CMK (cell line): ENCODE results near the gene PRAME.
"Not testable (repeated sequence)": the region's sequence is repeated elsewhere in the genome, so short reads cannot be mapped to it uniquely, and the experiment has no call there.

Experiments
- DNase-seq: peaks from one replicate; pipeline ENCODE4 v3.0.0-alpha.2; 2010; ENCODE audit warnings: low read depth

Gene PRAME

DNA sequence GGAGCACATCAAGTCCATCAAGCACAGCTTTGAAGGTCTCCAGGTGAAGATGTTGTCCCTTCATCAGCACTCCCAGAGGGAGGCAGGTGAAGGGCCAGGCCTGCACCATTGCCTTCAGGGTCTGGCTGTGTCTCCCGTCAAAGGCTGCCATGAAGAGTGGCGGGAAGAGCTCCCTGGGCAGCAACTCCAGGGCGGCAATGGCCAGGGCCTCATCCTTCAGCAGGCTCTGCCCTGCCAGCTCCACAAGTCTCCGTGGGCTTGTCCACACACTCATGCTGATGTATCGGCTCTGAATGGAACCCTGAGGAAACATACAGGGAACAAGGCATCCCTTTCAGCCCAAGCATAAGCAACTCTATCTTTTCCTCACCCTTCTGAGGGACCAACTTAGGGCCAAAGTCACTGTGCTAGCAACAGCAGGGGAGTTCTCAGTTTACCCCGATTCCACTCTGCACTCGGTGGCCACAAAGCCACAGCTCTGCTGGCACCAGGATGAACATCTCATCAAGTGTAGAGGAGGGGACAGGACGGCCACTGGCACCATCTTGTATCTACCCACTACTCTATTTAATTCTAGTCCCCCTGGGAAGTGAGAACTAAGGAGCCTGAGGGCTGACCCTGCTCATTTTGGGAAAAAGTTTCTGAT lies 8.2 kb downstream of the PRAME start:
- DNase-seq, result no peak

- DNase-seq, result no peak
Measured at GRCh38 chr22:22548910-22549309, 10.2 kb downstream of the PRAME start.

GRCh38 chr22:22548317-22548716 lies 10.7 kb downstream of the PRAME start:
- DNase-seq, result no peak

GRCh38 chr22:22547692-22548300 lies 11.3 kb downstream of the PRAME start:
- no peak for DNase-seq

DNA sequence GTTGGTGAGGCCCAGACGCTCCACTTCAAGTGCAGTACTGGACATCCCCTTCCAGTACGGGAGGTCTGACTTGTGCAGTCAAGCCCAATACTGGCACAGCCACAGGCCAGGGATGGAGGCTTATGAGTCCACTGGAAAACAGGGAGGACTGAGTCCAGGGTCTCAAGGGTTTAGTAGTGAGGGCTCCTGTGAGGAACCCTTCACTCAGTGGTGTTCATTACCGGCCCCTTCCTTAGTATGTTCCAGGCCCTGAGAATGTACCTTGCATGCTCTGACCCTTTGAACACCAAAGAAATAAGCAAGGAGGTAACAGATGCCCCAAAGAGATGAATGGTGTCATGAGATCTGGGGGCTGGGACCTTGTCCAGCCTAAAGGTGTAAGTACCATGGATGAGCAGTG lies 11.8 kb downstream of the PRAME start:
- no peak for DNase-seq

DNA sequence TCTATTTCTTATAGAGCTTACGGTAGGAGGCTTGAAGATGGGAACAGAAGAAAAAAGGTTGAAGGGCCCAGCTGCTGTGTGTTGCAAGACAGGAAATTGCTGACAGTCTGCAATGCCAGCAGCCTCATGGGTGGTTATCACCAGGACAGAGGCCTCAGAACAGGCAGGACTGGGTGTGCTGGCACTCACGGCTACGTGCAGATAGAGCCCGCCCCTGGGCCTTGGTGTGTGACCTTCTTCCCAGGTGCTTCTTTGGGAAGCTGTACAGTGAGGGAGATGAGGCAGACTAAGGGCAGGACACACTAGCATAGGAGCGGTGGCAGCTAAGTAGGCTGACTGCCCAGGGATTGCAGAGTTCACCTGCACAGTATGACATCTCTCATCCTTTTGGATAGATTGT lies 12.6 kb downstream of the PRAME start:
- DNase-seq, result no peak

- no peak for DNase-seq
Measured at GRCh38 chr22:22545084-22545483, 14.0 kb downstream of the PRAME start.

DNA sequence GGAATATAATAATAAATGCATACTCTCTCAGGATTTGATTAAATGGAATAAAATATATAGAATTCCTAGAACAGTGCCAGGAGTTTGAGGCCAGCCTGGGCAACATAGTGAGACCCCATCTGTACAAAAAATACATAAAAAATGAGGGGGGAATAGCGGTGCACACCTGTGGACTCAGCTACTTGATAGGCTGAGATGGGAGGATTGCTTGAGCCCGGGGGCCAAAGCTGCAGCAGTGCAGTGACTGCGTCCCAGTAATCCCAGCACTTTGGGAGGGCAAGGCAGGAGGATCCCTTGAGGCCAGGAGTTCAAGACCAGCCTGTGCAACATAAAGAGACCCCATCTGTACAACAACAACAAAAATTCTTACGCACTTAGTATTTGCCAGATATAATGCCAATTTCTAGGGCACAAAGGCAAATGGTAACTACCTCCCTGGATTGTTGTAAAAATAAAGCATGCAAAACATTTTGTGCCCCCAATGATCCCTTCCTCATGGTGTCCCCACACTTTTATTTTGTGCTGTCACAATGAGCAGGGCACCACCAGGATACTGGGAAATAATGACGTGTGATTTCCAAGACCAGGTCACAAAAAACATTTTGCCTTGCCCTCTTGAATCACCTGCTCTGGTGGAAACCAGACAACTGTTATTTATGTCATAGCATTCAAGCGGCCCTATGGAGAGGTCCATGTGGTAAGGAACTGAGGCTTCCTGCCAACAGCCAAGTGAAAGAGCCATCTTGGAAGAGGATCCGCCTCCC lies 20.7 kb downstream of the PRAME start:
- DNase-seq, result no peak

DNA sequence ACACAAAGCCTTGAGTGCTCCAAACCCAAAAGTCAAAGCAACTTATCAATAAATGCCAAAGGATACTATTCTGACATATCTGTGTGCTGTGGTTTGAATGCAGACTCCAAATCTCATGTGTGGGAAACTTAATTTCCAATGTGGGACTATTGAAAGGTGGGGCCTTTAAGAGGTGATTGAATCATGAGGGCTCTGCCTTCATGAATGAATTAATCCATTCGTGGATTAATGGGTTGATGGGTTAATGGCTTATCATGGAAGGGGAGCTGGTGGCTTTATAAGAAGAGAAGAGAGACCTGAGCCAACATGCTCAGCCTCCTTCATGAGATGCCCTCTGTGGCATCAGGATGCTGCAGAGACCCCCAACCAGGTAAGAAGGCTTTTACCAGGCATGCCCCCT lies 22.1 kb downstream of the PRAME start:
- DNase-seq, result no peak

- no peak for DNase-seq
Measured at GRCh38 chr22:22536515-22536914, 22.6 kb downstream of the PRAME start.

- DNase-seq, result no peak
Measured at GRCh38 chr22:22535662-22536061, 23.4 kb downstream of the PRAME start.

DNA sequence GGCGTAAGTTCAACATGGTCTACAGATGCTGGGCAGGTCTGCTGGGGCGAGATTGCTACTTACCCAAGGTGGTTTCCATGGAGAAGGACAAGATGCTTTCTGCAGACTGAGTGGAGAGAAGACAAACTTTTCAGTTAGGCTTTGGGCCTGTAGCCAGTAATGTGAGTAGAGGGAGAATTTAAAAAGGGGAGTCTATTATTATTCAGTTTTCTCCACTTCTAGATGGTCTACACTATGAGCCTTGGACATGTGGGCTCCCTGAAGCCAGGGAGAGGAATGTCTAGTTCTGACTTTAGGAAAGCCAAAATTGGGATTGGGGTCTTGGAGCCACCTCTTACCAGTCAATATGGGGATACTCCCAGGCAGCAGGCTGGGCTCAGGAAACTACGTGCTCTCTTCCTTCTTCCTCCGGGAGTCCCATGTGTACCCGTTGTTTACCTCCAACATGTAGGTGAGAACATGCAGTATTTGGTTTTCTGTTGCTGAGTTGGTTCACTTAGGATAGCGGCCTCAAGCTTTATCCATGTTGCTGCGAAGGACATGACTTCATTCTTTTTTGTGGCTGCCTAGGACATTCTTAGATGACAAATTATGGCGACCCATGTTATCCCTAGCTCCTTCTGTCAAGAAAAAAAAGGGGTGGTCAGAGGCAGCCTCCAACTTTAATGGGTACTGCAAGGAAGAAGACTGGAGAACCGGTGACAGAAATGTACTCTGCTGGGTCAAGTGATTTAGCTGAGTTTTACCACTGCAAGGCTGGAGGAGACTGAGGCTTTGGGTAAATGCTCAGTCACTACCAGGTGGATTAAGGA lies 24.3 kb downstream of the PRAME start:
- no peak for DNase-seq

- DNase-seq, result no peak
Measured at GRCh38 chr22:22533863-22534262, 25.2 kb downstream of the PRAME start.

DNA sequence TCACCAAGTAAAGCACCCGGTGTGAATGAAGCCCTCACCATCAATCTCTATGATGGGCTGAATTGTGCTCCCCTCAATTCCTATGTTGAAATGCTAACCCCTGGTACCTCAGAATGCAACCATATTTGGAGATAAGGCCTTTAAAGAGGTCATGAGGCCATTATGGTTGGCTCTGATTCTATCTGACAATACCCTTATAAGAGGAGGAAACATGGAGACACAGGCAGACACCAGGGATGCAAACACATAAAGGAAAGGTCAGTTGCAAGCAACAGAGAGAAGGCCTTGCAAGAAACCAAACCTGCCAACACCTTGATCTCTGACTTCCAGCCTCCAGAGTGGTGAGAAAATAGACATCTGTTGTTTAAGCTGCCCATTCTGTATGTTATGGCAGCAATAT lies 25.6 kb downstream of the PRAME start:
- DNase-seq, result no peak

- not testable (repeated sequence) for DNase-seq
Measured at GRCh38 chr22:22532547-22533071, 26.5 kb downstream of the PRAME start.

DNA sequence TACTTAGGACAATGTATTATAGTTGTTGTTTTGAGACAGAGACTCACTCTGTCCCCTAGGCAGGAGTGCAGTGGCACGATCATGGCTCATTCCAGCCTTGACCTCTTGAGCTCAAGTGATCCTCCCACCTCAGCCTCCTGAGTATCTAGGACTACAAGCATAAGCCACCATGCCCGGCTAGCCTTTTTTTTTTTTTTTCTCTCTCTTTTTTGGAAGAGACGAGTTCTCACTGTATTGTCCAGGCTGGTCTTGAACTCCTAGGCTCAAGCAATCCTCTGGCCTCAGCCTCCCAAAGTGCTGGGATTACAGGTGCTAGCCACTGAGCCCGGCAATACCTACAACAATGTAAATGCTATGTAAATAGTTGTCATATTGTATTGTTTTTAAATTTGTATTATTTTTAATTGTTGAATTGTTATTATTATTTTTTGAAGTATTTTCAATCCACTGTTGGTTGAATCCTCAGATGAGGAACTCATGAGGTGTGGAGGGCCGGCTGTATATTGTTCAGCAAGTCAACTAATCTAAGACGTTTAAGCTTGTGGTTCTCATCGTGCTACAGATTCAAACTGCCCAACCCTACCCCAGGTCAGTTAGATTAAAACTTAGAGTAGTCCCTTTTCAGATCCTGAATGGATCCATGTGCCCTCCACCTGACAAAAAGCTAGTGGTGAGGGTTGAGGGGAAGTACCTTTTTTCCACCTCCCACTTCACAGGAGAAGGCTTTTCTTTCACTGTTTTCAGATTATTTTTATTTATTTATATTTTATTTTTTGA lies 27.1 kb downstream of the PRAME start:
- DNase-seq, result no peak

DNA sequence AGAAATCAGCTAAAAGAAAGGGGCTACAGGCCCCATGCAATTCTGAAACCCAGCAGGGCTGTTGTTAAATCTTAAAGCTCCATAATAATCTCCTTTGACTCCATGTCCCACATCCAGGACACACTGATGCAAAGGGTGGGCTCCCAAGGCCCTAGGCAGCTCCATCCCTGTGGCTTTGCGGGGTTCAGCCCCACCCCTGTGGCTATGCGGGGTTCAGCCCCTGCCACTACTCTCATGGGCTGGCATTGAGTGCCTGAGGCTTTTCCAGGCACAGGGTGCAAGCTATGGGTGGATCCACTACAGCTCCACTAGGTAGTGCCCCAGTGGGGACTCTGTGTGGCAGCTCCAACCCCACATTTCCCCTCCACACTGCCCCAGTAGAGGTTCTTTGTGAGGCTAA lies 30.3 kb downstream of the PRAME start:
- no peak for DNase-seq

DNA sequence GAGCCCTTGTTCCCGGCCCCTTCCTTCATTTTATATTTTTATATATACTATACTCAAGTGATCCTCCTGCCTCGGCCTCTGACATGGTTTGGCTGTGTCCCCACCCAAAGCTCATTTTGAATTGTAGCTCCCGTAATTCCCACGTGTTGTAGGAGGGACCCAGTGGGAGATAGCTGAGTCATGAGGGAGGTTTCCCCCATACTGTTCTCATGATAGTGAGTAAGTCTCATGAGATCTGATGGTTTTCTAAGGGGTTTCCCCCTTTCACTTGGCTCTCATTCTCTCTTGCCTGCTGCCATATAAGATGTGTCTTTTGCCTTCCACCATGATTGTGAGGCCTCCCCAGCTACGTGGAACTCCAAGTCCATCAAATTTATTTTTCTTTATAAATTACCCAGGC lies 31.8 kb downstream of the PRAME start:
- DNase-seq, result no peak

- DNase-seq, result no peak
Measured at GRCh38 chr22:22526125-22526912, 32.7 kb downstream of the PRAME start.

GRCh38 chr22:22523494-22523893 lies 35.6 kb downstream of the PRAME start:
- DNase-seq, result no peak

DNA sequence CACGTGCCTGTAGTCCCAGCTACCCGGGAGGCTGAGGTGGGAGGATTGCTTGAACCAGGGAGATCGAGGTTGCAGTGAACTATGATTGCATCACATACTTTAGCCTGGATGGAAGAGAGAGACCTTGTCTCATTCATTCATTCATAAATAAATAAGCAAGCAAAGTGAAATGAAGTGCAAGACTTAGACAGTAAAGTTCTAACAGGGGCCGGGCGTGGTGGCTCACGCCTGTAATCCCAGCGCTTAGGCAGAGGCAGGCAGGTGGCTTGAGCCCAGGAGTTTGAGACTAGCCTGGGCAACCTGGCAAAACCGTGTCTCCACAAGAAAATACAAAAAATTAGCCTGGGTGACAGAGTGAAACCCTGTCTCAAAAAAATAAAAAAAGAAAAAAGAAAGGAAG lies 37.4 kb downstream of the PRAME start:
- no peak for DNase-seq
